ENCODE data around the gene ARL14EP.

GRCh38 chr11:30317030-30317429 lies 5.9 kb upstream of the ARL14EP start:
- TF ChIP-seq CTCF (IDR thresholded peaks at IDR 0.05) (no peak), POLR2A (IDR thresholded peaks at IDR 0.05) (no peak)
